Measurements from ENCODE around the gene CNTNAP5.

DNA sequence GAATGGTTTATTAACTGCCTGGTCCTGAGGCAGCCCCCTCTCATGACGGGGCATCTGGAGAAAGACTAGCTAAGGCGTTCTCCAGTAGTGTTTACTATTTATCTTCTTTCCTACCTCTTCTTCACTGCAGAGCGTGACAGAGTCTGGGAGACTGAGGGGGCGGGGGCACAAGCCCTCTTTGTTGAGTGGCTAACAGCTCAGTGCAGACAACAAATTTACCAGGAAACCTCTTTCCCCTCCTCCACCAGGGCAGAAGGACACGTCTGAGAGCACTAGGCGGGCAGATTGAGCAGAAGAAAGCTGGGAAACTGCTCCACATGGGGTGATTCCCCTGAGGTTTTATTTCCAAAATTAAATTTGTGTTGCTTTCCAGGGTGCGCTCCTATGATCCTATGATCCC is 322.1 kb downstream of the CNTNAP5 start:
- no peak for TF ChIP-seq ZNF217 (CRISPR knock-in tag; IDR thresholded peaks at IDR 0.05)
- TF ChIP-seq HDAC6 (IDR thresholded peaks at IDR 0.05; ENCODE audit: low read depth, low read length): no peak
- TF ChIP-seq, protein P1, sequence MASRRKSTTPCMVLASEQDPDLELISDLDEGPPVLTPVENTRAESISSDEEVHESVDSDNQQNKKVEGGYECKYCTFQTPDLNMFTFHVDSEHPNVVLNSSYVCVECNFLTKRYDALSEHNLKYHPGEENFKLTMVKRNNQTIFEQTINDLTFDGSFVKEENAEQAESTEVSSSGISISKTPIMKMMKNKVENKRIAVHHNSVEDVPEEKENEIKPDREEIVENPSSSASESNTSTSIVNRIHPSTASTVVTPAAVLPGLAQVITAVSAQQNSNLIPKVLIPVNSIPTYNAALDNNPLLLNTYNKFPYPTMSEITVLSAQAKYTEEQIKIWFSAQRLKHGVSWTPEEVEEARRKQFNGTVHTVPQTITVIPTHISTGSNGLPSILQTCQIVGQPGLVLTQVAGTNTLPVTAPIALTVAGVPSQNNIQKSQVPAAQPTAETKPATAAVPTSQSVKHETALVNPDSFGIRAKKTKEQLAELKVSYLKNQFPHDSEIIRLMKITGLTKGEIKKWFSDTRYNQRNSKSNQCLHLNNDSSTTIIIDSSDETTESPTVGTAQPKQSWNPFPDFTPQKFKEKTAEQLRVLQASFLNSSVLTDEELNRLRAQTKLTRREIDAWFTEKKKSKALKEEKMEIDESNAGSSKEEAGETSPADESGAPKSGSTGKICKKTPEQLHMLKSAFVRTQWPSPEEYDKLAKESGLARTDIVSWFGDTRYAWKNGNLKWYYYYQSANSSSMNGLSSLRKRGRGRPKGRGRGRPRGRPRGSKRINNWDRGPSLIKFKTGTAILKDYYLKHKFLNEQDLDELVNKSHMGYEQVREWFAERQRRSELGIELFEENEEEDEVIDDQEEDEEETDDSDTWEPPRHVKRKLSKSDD (conservative IDR thresholded peaks at IDR 0.05; ENCODE audit: low read length): no peak
- TF ChIP-seq, protein P2, sequence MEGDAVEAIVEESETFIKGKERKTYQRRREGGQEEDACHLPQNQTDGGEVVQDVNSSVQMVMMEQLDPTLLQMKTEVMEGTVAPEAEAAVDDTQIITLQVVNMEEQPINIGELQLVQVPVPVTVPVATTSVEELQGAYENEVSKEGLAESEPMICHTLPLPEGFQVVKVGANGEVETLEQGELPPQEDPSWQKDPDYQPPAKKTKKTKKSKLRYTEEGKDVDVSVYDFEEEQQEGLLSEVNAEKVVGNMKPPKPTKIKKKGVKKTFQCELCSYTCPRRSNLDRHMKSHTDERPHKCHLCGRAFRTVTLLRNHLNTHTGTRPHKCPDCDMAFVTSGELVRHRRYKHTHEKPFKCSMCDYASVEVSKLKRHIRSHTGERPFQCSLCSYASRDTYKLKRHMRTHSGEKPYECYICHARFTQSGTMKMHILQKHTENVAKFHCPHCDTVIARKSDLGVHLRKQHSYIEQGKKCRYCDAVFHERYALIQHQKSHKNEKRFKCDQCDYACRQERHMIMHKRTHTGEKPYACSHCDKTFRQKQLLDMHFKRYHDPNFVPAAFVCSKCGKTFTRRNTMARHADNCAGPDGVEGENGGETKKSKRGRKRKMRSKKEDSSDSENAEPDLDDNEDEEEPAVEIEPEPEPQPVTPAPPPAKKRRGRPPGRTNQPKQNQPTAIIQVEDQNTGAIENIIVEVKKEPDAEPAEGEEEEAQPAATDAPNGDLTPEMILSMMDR (IDR thresholded peaks at IDR 0.05 in 2 of 3, conservative IDR thresholded peaks at IDR 0.05 in 1 of 3; ENCODE audit: insufficient read depth in 2 of 3, low read depth in 1 of 3, low read length in 3 of 3): no peak
- no peak for TF ChIP-seq SMC3 (conservative IDR thresholded peaks at IDR 0.05; ENCODE audit: insufficient read depth, low read depth, low read length)
- TF ChIP-seq NRF1 (conservative IDR thresholded peaks at IDR 0.05 in 1 of 2, IDR thresholded peaks at IDR 0.05 in 1 of 2): no peak
- no peak for TF ChIP-seq MAZ (CRISPR knock-in tag; conservative IDR thresholded peaks at IDR 0.05 in 1 of 2, IDR thresholded peaks at IDR 0.05 in 1 of 2)

All from K562 (cell line).